ENCODE data around the gene DVL2. TPM values are rescaled to one million over a fixed set of nuclear protein-coding genes. Genes with fewer than 3 reads are reported as not detected.

DVL2 gene
- total RNA-seq, 1 donor from 2014 or later: 17.2 TPM

- H3K36me3 ChIP-seq: peaks cover 10 to 28% of the 10 kb centered on the region in 2 donors
- H3K27ac ChIP-seq: peak overlapping the region; percentile 88 to 96
- TF ChIP-seq, protein P1, sequence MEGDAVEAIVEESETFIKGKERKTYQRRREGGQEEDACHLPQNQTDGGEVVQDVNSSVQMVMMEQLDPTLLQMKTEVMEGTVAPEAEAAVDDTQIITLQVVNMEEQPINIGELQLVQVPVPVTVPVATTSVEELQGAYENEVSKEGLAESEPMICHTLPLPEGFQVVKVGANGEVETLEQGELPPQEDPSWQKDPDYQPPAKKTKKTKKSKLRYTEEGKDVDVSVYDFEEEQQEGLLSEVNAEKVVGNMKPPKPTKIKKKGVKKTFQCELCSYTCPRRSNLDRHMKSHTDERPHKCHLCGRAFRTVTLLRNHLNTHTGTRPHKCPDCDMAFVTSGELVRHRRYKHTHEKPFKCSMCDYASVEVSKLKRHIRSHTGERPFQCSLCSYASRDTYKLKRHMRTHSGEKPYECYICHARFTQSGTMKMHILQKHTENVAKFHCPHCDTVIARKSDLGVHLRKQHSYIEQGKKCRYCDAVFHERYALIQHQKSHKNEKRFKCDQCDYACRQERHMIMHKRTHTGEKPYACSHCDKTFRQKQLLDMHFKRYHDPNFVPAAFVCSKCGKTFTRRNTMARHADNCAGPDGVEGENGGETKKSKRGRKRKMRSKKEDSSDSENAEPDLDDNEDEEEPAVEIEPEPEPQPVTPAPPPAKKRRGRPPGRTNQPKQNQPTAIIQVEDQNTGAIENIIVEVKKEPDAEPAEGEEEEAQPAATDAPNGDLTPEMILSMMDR (IDR thresholded peaks at IDR 0.05): no peak
- H3K9me3 ChIP-seq: no peaks in the 10 kb centered on the region
- H3K4me3 ChIP-seq: peak overlapping the region; percentile 92 to 99
- intact Hi-C loops (cut with DNase I): loop anchor here (1.0 to 5.0 kb wide), 3 partner anchors 19 to 604 kb away; partner anchors contain the start of genes ACADVL, DLG4 and EIF5A
- H3K27me3 ChIP-seq: no peaks in the 10 kb centered on the region
- peaks cover 12 to 25% of the 10 kb centered on the region in 2 donors for H3K4me1 ChIP-seq
- DNase-seq (ENCODE audit: low spot score in 2 of 2): peak in 1 of 2 donors; percentile 75
Measured at GRCh38 chr17:7238420-7239090, 4.2 kb upstream of the DVL2 start.

GRCh38 chr17:7237761-7238419 is 3.6 kb upstream of the DVL2 start:
- peaks cover 16 to 28% of the 10 kb centered on the region in 2 donors for H3K4me1 ChIP-seq
- H3K27me3 ChIP-seq: no peaks in the 10 kb centered on the region
- TF ChIP-seq, protein P1 (IDR thresholded peaks at IDR 0.05): no peak
- H3K9me3 ChIP-seq: no peaks in the 10 kb centered on the region
- H3K36me3 ChIP-seq: peaks cover 10 to 28% of the 10 kb centered on the region in 2 donors
- intact Hi-C loops (cut with DNase I): loop anchor here (5.0 kb wide), 1 partner anchor 604 kb away; no protein-coding TSS in a partner anchor
- H3K27ac ChIP-seq: peak overlapping the region; percentile 88 to 96
- peak overlapping the region; percentile 92 to 99 for H3K4me3 ChIP-seq
- DNase-seq (ENCODE audit: low spot score in 2 of 2): peak in 1 of 2 donors; percentile 87

- H3K27me3 ChIP-seq: no peaks in the 10 kb centered on the region
- H3K36me3 ChIP-seq: peaks cover 10 to 28% of the 10 kb centered on the region in 2 donors
- H3K4me1 ChIP-seq: peaks cover 16 to 34% of the 10 kb centered on the region in 2 donors
Measured at GRCh38 chr17:7237266-7237760, 3.0 kb upstream of the DVL2 start.

DNA sequence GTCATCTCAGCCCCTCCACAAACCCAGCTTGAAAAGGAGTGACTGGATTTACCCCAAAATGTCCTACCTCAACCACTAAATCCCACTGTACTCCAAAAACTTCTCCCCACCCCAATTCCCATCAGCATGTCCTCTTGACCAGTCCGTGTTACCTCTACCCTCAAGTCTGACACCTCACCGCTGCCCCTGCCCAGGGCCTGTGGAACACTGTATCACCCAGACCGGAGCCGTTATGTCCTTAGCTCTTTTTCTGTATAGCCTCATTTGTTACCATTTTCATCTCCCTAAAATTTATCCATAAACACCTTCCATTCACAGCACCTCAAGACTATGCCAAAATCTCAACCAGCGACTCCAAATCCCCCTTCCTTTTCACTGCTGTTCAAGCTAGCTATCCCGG is 2.5 kb upstream of the DVL2 start:
- Histone ChIP-seq H3K4me3 (no peak overlapping the region), H3K4me1 (peaks cover 16 to 34% of the 10 kb centered on the region in 2 donors)

More at GRCh38 chr17:7237266-7237760, 3.0 kb upstream of the DVL2 start:
- Histone ChIP-seq H3K4me3 (peak overlapping the region; percentile 92 to 99), H3K9me3 (no peaks in the 10 kb centered on the region), H3K27ac (peak overlapping the region; percentile 88 to 96)
- peak in 1 of 2 donors; percentile 66 for DNase-seq (ENCODE audit: low spot score in 2 of 2)
- intact Hi-C loops (cut with DNase I): loop anchor here (5.0 kb wide), 1 partner anchor 605 kb away; no protein-coding TSS in a partner anchor
- TF ChIP-seq, protein P1 (IDR thresholded peaks at IDR 0.05): no peak

More for the DNA sequence above, 2.5 kb upstream of the DVL2 start:
- H3K36me3 ChIP-seq: peaks cover 10 to 28% of the 10 kb centered on the region in 2 donors
- TF ChIP-seq, protein P1 (IDR thresholded peaks at IDR 0.05): no peak
- peak overlapping the region; percentile 88 to 96 for H3K27ac ChIP-seq
- no peaks in the 10 kb centered on the region for H3K27me3 ChIP-seq
- no peaks in the 10 kb centered on the region for H3K9me3 ChIP-seq
- no peak for DNase-seq (ENCODE audit: low spot score in 2 of 2)
- intact Hi-C loops (cut with DNase I): loop anchor here (5.0 kb wide), 1 partner anchor 605 kb away; no protein-coding TSS in a partner anchor
